Mucosa of stomach (tissue), 1 donor: ENCODE results near the gene SLC16A12.
"Not testable (repeated sequence)": the region's sequence is repeated elsewhere in the genome, so short reads cannot be mapped to it uniquely, and the experiment has no call there.

Source experiments
- H3K27me3 ChIP-seq: one replicate; pipeline ENCODE4 v1.7.0; 2013; ENCODE audit warnings: mild to moderate bottlenecking, low read length; ENCODE audit not compliant: control insufficient read depth, insufficient read depth
- H3K36me3 ChIP-seq: one replicate; pipeline ENCODE4 v1.7.0; 2013; ENCODE audit warnings: low read length; ENCODE audit not compliant: control insufficient read depth, insufficient read depth
- H3K4me1 ChIP-seq: one replicate; pipeline ENCODE4 v1.7.0; 2013; ENCODE audit warnings: mild to moderate bottlenecking, low read length; ENCODE audit not compliant: control insufficient read depth, insufficient read depth
- H3K4me3 ChIP-seq: one replicate; pipeline ENCODE4 v1.7.0; 2013; ENCODE audit warnings: low read length
- H3K9ac ChIP-seq: one replicate; pipeline ENCODE4 v1.7.0; 2013; ENCODE audit warnings: mild to moderate bottlenecking, low read length, moderate library complexity
- H3K9me3 ChIP-seq: one replicate; pipeline ENCODE4 v1.7.0; 2013; ENCODE audit warnings: mild to moderate bottlenecking, low read length, moderate library complexity; ENCODE audit not compliant: control insufficient read depth
- donor health status: Pancreatic carcinoma.

The SLC16A12 gene

DNA sequence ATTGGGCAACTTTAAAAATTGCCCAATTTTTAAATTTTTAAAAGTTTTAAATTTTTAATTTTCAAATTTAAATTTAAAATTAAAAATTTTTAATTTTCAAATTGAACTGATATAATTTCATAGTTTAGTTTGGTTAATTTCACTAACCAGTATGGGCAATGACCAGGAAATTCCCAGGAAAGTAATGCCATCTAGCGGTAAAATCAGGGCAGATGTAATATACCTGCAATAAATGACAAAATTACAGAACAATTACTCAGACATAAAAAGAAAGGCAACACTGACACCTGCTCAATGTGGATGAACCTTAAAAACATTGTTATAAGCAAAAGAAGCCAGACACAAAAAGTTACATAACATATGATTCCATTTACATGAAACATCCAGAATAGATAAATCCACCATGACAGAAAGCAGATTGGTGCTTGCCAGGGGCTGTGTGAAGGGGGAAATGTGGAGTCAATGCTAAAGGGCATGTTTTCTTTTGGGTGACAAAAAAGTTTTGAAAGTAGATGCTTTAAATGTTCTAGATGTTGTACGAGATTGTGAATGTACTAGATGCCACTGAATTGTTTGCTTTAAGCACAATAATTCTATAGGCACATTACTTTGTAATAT is 28.6 kb upstream of the SLC16A12 start:
- H3K9me3 ChIP-seq = no peaks in the 10 kb centered on the region
- H3K4me3 ChIP-seq = no peak overlapping the region
- H3K27me3 ChIP-seq = no peaks in the 10 kb centered on the region
- no peaks in the 10 kb centered on the region for H3K4me1 ChIP-seq
- no peaks in the 10 kb centered on the region for H3K36me3 ChIP-seq
- H3K9ac ChIP-seq = no peak overlapping the region

GRCh38 chr10:89563311-89563710 is 27.9 kb upstream of the SLC16A12 start:
- Histone ChIP-seq H3K4me3 (no peak overlapping the region), H3K4me1 (no peaks in the 10 kb centered on the region), H3K27me3 (no peaks in the 10 kb centered on the region), H3K36me3 (no peaks in the 10 kb centered on the region), H3K9me3 (no peaks in the 10 kb centered on the region), H3K9ac (no peak overlapping the region)

DNA sequence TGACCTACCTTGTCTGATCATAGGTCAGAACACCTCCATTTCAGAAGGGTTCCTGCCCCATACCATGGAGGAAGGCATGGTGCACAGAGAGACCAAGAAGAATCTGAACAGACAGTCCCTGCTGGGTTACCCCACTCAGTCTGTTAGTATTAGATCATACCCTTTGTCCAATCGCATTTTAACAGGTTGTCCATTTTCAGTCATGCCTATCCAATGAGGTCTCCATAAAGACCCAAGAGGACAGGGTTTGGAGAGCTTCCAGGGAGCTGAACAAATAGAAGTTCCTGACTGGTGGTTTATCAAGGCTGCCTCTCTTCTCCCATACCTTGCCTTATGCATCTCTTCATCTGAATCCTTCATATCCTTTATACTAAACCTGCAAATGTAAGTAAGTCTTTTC is 21.2 kb upstream of the SLC16A12 start:
- H3K4me3 ChIP-seq = no peak overlapping the region
- no peaks in the 10 kb centered on the region for H3K27me3 ChIP-seq

GRCh38 chr10:89555688-89556445 is 20.5 kb upstream of the SLC16A12 start:
- H3K4me3 ChIP-seq = no peak overlapping the region
- no peaks in the 10 kb centered on the region for H3K27me3 ChIP-seq
- no peak overlapping the region for H3K9ac ChIP-seq
- no peaks in the 10 kb centered on the region for H3K36me3 ChIP-seq
- peaks cover 9% of the 10 kb centered on the region for H3K4me1 ChIP-seq
- no peaks in the 10 kb centered on the region for H3K9me3 ChIP-seq

More for the DNA sequence above, 21.2 kb upstream of the SLC16A12 start:
- Histone ChIP-seq H3K9ac (no peak overlapping the region), H3K9me3 (no peaks in the 10 kb centered on the region), H3K4me1 (peaks cover 7% of the 10 kb centered on the region), H3K36me3 (no peaks in the 10 kb centered on the region)

DNA sequence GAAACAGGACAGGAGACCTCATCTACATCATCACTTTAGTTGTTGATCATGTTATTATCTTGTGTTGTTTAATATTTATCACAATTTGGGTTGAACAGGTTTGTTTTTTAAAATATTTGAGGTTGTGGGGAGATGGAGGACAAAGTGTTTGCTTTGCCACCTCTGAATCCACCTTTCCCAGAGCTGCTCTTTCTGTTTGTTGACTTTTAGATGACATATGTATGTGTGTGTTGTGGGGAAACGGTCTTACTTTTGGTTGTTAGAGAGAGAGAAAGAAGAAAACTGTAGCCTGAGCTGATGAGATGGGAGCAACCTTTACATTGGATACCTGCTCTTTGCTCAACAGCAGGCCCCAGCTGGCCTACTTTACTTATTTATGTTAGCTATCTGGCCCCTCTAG is 19.0 kb upstream of the SLC16A12 start:
- Histone ChIP-seq H3K4me3 (no peak overlapping the region), H3K9me3 (no peaks in the 10 kb centered on the region), H3K4me1 (peaks cover 22% of the 10 kb centered on the region), H3K9ac (no peak overlapping the region), H3K36me3 (no peaks in the 10 kb centered on the region), H3K27me3 (no peaks in the 10 kb centered on the region)

DNA sequence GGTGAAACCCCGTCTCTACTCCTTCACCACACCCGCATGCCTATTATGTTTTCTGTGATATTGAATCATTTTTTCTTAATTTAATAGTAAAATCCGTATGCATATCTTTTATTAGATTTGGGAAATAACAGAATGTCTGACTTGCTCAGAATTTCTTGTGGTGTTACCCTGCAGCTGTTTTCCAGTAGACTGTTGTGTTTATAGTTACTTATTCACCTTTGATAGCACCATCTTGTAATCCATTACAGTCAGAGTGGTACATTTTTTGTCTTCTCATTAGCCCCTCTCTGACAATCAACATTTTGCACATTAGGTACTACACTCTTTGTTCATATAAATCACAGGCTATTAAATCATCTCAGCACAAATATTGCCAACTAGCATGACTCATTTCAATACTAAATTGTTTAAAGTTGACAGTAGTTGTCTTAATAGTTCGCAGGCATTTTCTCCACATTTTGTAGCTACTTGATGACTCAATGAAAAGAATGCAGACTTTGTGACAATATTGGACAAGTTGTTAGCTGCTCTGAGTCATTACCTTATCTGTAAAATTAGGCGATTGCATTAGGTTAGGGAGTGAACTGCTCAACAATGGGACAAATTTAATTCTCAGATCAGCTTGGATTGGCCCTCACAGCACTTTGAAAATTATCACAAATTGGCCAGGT is 17.8 kb upstream of the SLC16A12 start:
- no peak overlapping the region for H3K4me3 ChIP-seq
- no peaks in the 10 kb centered on the region for H3K36me3 ChIP-seq
- H3K9me3 ChIP-seq = no peaks in the 10 kb centered on the region
- peaks cover 29% of the 10 kb centered on the region for H3K4me1 ChIP-seq
- no peaks in the 10 kb centered on the region for H3K27me3 ChIP-seq
- H3K9ac ChIP-seq = no peak overlapping the region

GRCh38 chr10:89552213-89552612 is 16.8 kb upstream of the SLC16A12 start:
- Histone ChIP-seq H3K9ac (no peak overlapping the region), H3K4me3 (no peak overlapping the region), H3K36me3 (no peaks in the 10 kb centered on the region), H3K27me3 (no peaks in the 10 kb centered on the region), H3K4me1 (peaks cover 34% of the 10 kb centered on the region), H3K9me3 (no peaks in the 10 kb centered on the region)

DNA sequence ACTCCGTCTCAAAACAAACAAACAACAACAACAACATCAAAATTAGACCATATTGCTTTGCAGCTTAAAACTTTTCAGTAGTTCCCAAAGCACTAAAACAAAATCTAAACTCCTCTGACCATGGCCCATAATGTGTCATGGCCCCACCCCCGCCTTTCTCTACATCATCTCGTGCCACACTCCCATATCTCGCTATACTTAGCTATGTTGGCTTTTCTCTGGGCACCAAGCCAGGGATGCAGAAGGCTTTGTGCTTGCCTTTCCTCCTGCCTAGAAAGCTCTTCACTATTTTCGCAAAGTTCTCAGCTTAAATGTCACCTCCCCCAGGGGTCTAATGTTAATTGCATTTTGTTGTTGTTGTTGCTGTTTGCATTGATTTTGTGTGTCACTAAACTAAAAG is 15.1 kb upstream of the SLC16A12 start:
- Histone ChIP-seq H3K4me3 (no peak overlapping the region), H3K36me3 (no peaks in the 10 kb centered on the region), H3K4me1 (peaks cover 34% of the 10 kb centered on the region), H3K27me3 (no peaks in the 10 kb centered on the region), H3K9me3 (no peaks in the 10 kb centered on the region), H3K9ac (no peak overlapping the region)

- Histone ChIP-seq H3K4me1 (peaks cover 33% of the 10 kb centered on the region), H3K27me3 (no peaks in the 10 kb centered on the region), H3K9me3 (no peaks in the 10 kb centered on the region)
Measured at GRCh38 chr10:89549510-89549909, 14.1 kb upstream of the SLC16A12 start.

DNA sequence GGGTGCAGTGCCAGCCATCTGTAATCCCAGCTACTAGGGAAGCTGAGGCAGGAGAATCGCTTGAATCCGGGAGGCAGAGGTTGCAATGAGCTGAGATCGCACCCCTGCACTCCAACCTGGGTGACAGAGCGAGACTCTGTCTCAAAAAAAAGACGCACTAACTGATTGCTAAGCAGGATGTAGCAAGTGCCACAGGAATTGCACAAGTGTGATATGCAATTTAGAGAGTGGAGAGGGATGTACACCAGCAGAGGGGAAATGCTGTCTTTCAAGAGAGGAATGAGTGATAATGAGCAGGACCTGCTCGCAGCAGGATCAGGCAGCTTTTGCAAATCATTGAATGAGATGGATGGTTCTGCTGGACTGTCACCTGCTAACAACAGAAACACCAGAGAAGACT is 13.3 kb upstream of the SLC16A12 start:
- no peak overlapping the region for H3K9ac ChIP-seq
- peaks cover 27% of the 10 kb centered on the region for H3K4me1 ChIP-seq
- no peaks in the 10 kb centered on the region for H3K36me3 ChIP-seq
- no peaks in the 10 kb centered on the region for H3K27me3 ChIP-seq
- no peak overlapping the region for H3K4me3 ChIP-seq
- H3K9me3 ChIP-seq = no peaks in the 10 kb centered on the region

More at GRCh38 chr10:89549510-89549909, 14.1 kb upstream of the SLC16A12 start:
- H3K36me3 ChIP-seq = no peaks in the 10 kb centered on the region
- no peak overlapping the region for H3K9ac ChIP-seq
- H3K4me3 ChIP-seq = no peak overlapping the region

GRCh38 chr10:89547853-89548513 is 12.6 kb upstream of the SLC16A12 start:
- Histone ChIP-seq H3K36me3 (no peaks in the 10 kb centered on the region), H3K4me3 (no peak overlapping the region), H3K4me1 (peaks cover 27% of the 10 kb centered on the region), H3K9me3 (no peaks in the 10 kb centered on the region), H3K9ac (no peak overlapping the region), H3K27me3 (no peaks in the 10 kb centered on the region)

GRCh38 chr10:89546651-89547050 is 11.3 kb upstream of the SLC16A12 start:
- H3K4me1 ChIP-seq = peaks cover 27% of the 10 kb centered on the region
- H3K36me3 ChIP-seq, H3K4me3 ChIP-seq, H3K9me3 ChIP-seq, H3K27me3 ChIP-seq, H3K9ac ChIP-seq: not testable (repeated sequence)
